GM19468 (cell line): ENCODE measurements around the gene PSMC2.

Source experiments
- ATAC-seq: cut with Tn5 transposase; IDR thresholded peaks from one replicate; pipeline ENCODE4 v1.9.1; 2021; ENCODE audit warnings: mild to moderate bottlenecking, moderate library complexity, moderate number of reproducible peaks; ENCODE audit not compliant: unreplicated experiment; ENCODE audit errors: extremely low read depth

Gene PSMC2

GRCh38 chr7:103347507-103348267 lies at the start of gene PSMC2:
Gene PSMC2, plus strand, starts transcription at chr7:103347643. Its CDS starts 69 bp downstream, at chr7:103347712.
- ATAC-seq = peak; percentile 63

GRCh38 chr7:103297837-103298179 lies 49.6 kb upstream of the PSMC2 start:
- ATAC-seq = no peak

GRCh38 chr7:103299660-103300059 lies 47.8 kb upstream of the PSMC2 start:
- ATAC-seq = no peak

GRCh38 chr7:103301441-103301840 lies 46.0 kb upstream of the PSMC2 start:
- ATAC-seq = no peak

DNA sequence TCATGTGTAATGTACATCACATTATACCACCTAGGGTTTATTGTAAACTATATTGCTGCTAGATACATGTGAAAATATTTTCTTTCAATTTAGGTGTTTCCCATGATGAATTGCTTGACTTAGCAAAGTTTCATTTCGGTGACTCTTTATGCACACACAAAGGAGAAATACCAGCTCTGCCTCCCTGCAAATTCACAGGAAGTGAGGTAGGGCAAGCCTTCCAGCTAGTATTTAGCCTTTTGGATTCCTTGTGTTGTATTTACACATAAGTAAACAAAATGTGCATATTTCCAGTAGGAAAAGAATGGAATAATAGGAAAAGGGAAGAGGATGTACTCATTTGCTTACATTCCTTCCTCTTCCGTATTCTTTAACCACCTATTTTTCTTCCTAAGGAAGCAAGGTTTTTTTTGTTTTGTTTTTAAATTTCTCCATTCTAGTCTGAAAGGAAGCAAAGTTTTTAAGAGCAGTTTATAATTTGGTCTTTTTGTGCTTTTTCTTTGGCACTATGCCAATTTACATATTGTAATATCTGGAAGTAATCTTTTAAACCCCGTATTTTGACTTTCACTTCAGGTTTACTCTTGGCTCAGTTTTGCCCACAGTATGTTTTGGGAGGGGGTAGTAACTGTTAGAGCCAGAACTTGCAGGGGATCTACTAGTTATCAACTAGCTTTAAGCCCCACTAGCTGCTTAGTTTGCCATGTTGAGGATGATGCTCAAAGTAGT lies 39.8 kb upstream of the PSMC2 start:
- no peak for ATAC-seq

- ATAC-seq = no peak
Measured at GRCh38 chr7:103314852-103315251, 32.6 kb upstream of the PSMC2 start.

- ATAC-seq = no peak
Measured at GRCh38 chr7:103316380-103316941, 31.0 kb upstream of the PSMC2 start.

DNA sequence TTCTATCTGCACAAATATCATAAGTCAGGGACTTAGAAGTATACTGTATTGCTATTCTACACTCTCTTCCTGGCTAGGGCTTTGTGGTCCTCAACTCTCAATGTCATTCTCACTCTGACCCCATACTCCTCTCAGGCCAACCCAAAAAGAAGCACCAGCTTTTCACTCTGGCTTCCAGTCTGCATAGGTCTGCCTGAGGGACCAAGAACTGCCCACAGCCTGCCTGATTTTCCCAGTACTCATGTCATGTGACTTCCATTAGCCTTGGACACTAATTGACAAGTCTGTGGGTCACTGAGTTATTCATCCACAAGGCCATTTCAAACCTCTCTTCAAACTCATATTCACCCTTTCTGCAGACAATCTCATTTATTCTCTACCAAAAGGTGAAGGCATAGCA lies 30.4 kb upstream of the PSMC2 start:
- no peak for ATAC-seq

DNA sequence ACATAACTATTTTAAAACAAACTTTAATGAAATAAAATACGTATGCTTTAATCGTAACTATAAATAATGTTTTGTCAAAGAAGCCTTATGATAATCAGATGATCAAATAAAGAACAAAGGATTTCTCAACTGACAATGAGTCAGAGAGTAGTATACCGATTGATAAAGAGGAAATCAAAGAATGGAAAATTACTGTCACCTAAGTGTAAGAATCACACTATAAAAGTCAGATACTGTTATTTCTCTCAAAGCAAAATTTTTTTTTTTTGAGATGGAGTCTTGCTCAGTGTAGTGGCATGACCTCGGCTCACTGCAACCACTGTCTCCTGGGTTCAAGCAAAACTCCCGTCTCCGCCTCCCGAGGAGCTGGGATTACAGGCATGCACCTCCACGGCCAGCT lies 21.7 kb upstream of the PSMC2 start:
- no peak for ATAC-seq

- no peak for ATAC-seq
Measured at GRCh38 chr7:103336761-103337160, 10.7 kb upstream of the PSMC2 start.

GRCh38 chr7:103338864-103339263 lies 8.6 kb upstream of the PSMC2 start:
- ATAC-seq = no peak

DNA sequence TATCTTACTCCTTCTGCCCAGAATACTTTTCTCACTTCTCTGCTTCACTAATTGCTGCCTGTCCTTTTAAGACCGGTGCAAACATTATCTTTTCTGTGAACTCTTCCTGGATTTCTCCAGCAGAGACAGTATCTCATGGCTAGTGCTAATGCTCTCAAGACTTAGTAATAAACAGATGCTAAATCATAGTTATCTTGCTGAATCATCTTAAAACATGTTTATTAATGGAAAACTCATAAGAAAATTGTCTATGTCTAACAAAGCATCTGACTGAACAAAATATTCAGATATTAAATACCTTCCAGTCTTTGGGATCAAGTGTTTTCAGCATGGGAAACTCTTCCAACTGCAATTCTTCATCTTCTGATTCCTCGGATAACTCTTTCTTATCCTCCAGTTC lies 6.0 kb upstream of the PSMC2 start:
- no peak for ATAC-seq

GRCh38 chr7:103343332-103343731 lies 4.1 kb upstream of the PSMC2 start:
- ATAC-seq = no peak

- no peak for ATAC-seq
Measured at GRCh38 chr7:103343758-103344452, 3.5 kb upstream of the PSMC2 start.

DNA sequence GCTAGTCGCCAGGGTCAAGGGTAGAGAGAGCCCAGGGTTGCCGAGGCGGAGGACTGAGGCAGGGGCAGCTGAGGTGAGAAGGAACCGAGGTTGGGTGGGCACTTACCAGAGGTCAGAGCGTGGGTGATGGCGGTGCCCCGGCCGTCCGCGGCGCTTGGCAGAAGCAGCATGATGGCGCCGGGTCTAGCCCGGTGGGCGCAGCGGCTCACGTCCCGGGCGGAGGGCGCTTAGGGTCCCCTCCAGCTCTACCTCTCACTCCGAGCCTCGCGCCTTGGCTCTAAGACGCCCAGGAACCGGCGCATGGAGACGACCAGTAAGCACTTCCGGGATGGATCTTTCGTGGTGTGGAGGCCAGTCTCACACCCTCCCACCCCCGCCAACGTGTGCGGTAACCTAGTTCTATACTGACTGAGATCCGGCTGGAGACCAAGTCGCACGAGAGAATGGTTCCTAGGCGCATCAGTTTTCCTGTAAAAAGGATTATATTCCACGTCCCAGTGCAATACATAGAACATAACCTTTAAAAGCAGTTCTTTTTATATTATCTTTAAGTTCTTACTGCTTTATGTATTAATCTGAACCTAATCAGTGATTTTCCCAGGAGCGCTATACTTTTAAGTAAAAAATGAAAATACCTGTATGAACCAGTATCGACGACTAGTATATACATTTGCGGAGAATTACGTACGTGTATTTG lies 2.8 kb upstream of the PSMC2 start, which contains the start of gene DNAJC2:
DNAJC2 (minus strand) TSS at position 315 of the 697 bp plus-strand sequence; CDS start at position 170, 145 bp downstream.
- peak; percentile 71 for ATAC-seq

GRCh38 chr7:103346396-103346795 lies 1.0 kb upstream of the PSMC2 start:
- no peak for ATAC-seq

DNA sequence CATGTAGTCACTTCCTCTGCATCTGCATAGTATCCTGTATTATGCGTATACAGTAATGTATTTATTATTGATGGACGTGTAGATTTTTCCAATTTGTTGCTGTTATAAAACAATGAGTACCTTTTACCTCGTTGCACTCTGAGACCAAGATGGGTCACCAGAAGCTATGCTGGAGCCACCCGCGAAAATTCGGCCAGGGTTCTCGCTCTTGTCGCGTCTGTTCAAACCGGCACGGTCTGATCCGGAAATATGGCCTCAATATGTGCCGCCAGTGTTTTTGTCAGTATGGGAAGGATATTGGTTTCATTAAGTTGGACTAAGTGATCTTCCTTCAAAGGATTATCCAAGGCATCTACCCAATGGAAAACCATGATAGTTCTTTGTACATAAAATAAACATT lies 1.0 kb downstream of the PSMC2 start:
- no peak for ATAC-seq

GRCh38 chr7:103348959-103349358 lies 1.5 kb downstream of the PSMC2 start:
- no peak for ATAC-seq

- no peak for ATAC-seq
Measured at GRCh38 chr7:103349805-103350204, 2.4 kb downstream of the PSMC2 start.

GRCh38 chr7:103369432-103369831 lies 22.0 kb downstream of the PSMC2 start:
- ATAC-seq = no peak
